HG03354 (cell line): ENCODE measurements around the gene MATR3.

Source experiments
- ATAC-seq: cut with Tn5 transposase; IDR thresholded peaks from one replicate; pipeline ENCODE4 v1.9.1; 2021; ENCODE audit warnings: mild to moderate bottlenecking; ENCODE audit not compliant: unreplicated experiment, poor library complexity, severe bottlenecking

Gene MATR3

DNA sequence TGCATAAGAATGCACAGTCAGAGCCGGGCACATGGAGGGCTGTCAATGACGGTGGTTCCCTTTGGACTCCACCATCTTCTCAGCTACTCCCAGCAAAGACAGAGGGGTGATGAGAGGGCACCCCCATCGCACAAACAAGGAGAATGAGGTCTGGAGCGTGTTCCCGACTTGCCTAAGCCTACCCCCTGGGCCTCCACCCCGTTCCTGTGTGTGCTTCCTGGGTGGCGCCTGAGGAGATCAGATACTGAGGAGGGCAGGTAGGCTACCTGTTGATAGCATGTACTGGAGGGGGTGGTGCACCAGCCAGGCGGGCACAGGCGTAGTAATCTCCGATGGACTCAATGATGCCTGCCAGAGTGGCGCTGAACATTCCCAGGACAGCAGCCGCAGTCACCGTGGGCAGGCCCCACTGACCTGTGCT lies 85.4 kb downstream of the MATR3 start:
- no peak for ATAC-seq

DNA sequence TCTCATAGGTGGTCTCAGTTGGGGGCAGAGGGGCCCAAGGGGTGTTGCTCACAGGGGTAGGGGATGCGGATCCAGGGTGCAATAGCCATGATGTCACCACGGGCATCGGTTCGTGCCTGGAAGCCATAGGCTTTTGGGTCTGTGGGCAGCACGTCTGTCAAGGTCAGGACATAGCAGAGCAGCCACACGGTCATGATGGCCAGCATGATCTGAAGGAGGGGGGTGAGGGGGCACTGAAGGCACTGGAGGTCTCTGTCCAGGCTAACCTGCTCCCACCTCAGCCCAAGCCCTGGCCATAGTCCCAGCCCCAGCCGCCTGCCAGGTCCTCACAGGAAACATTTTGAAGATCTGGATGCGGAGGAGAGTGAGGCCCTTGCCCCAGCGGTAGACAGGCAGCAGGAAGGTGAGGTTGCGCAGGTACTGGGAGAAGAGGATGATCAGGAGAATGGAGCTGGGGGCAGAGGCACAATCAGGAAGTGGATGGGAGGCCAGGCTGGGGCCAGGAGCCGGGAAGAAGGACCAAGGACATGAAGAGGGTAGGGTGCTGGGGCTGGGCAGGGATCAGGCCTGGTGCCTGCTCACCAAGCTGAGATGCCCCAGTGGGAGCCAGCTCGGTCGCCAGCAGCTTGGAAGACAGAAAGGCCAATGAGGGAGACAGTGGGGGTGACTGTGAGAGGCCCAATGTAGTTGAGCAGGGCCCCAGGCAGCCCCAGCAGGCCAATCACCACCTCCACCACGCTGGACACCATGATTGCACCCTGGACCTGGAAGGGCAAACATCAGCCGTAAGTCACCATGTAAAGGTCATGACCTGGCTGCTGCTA lies 86.3 kb downstream of the MATR3 start:
- no peak for ATAC-seq
